ENCODE data around the gene PRR16.

The PRR16 gene

GRCh38 chr5:120517607-120518252, 53.6 kb downstream of the PRR16 start:
- TF ChIP-seq MAX (IDR thresholded peaks at IDR 0.05; ENCODE audit: low read depth, low read length) (no peak), POLR2A (IDR thresholded peaks at IDR 0.05; ENCODE audit: extremely low read depth, insufficient read length) (no peak), MYC (IDR thresholded peaks at IDR 0.05; ENCODE audit: low read depth, low read length) (no peak), CTCF (IDR thresholded peaks at IDR 0.05; ENCODE audit: low read depth, low read length) (no peak)
- no peak for DNase-seq (ENCODE audit: low read depth)
- no peak overlapping the region for H3K4me3 ChIP-seq (ENCODE audit: low read depth, low read length)

GRCh38 chr5:120518581-120518980, 54.5 kb downstream of the PRR16 start:
- no peak for DNase-seq (ENCODE audit: low read depth)
- no peak overlapping the region for H3K4me3 ChIP-seq (ENCODE audit: low read depth, low read length)
- TF ChIP-seq MAX (IDR thresholded peaks at IDR 0.05; ENCODE audit: low read depth, low read length) = no peak
- no peak for TF ChIP-seq POLR2A (IDR thresholded peaks at IDR 0.05; ENCODE audit: extremely low read depth, insufficient read length)
- no peak for TF ChIP-seq MYC (IDR thresholded peaks at IDR 0.05; ENCODE audit: low read depth, low read length)
- no peak for TF ChIP-seq CTCF (IDR thresholded peaks at IDR 0.05; ENCODE audit: low read depth, low read length)

- no peak for TF ChIP-seq MAX (IDR thresholded peaks at IDR 0.05; ENCODE audit: low read depth, low read length)
- no peak for TF ChIP-seq CTCF (IDR thresholded peaks at IDR 0.05; ENCODE audit: low read depth, low read length)
- TF ChIP-seq POLR2A (IDR thresholded peaks at IDR 0.05; ENCODE audit: extremely low read depth, insufficient read length) = no peak
- TF ChIP-seq MYC (IDR thresholded peaks at IDR 0.05; ENCODE audit: low read depth, low read length) = no peak
- no peak overlapping the region for H3K4me3 ChIP-seq (ENCODE audit: low read depth, low read length)
Measured at GRCh38 chr5:120527251-120527650, 63.2 kb downstream of the PRR16 start.

GRCh38 chr5:120528609-120529008, 64.5 kb downstream of the PRR16 start:
- H3K4me3 ChIP-seq (ENCODE audit: low read depth, low read length) = no peak overlapping the region
- no peak for DNase-seq (ENCODE audit: low read depth)
- TF ChIP-seq CTCF (IDR thresholded peaks at IDR 0.05; ENCODE audit: low read depth, low read length) (no peak), MAX (IDR thresholded peaks at IDR 0.05; ENCODE audit: low read depth, low read length) (no peak), MYC (IDR thresholded peaks at IDR 0.05; ENCODE audit: low read depth, low read length) (no peak), POLR2A (IDR thresholded peaks at IDR 0.05; ENCODE audit: extremely low read depth, insufficient read length) (no peak)

More at GRCh38 chr5:120527251-120527650, 63.2 kb downstream of the PRR16 start:
- no peak for DNase-seq (ENCODE audit: low read depth)

GRCh38 chr5:120529386-120529785, 65.3 kb downstream of the PRR16 start:
- no peak for DNase-seq (ENCODE audit: low read depth)
- TF ChIP-seq CTCF (IDR thresholded peaks at IDR 0.05; ENCODE audit: low read depth, low read length) (no peak), MYC (IDR thresholded peaks at IDR 0.05; ENCODE audit: low read depth, low read length) (no peak), MAX (IDR thresholded peaks at IDR 0.05; ENCODE audit: low read depth, low read length) (no peak), POLR2A (IDR thresholded peaks at IDR 0.05; ENCODE audit: extremely low read depth, insufficient read length) (no peak)
- H3K4me3 ChIP-seq (ENCODE audit: low read depth, low read length) = no peak overlapping the region
